ENCODE data around the gene ESRP2.

DNA sequence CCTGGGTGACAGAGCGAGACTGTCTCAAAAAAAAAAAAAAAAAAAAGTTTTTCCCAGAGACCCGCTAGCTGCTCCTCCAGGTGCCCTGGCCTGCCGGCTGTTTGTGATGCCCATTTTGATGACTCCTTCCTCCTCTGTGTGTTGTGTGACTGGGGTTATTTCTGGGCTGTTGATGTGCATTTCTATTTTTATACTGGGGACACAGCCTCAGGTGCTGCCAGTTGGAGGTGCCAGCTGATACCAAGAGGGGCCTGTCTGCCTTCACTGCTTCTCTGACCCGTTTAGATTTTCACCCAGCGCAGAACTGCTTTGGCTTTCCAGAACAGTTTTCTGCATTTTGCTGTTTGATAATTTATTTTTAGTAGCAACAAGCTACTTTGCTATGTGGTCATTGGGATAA, 15.9 kb upstream of the ESRP2 start:
- TF ChIP-seq, protein P1, sequence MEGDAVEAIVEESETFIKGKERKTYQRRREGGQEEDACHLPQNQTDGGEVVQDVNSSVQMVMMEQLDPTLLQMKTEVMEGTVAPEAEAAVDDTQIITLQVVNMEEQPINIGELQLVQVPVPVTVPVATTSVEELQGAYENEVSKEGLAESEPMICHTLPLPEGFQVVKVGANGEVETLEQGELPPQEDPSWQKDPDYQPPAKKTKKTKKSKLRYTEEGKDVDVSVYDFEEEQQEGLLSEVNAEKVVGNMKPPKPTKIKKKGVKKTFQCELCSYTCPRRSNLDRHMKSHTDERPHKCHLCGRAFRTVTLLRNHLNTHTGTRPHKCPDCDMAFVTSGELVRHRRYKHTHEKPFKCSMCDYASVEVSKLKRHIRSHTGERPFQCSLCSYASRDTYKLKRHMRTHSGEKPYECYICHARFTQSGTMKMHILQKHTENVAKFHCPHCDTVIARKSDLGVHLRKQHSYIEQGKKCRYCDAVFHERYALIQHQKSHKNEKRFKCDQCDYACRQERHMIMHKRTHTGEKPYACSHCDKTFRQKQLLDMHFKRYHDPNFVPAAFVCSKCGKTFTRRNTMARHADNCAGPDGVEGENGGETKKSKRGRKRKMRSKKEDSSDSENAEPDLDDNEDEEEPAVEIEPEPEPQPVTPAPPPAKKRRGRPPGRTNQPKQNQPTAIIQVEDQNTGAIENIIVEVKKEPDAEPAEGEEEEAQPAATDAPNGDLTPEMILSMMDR (IDR thresholded peaks at IDR 0.05) = no peak
- no peak for TF ChIP-seq EP300 (IDR thresholded peaks at IDR 0.05)

All from stomach (tissue), 4 donors.